ENCODE results near the gene PCDHA2. TPM values are rescaled to one million over a fixed set of nuclear protein-coding genes. Genes with fewer than 3 reads are reported as not detected.
"Not testable (repeated sequence)": the region's sequence is repeated elsewhere in the genome, so short reads cannot be mapped to it uniquely, and the experiment has no call there.

Gene PCDHA2
- total RNA-seq, 1 donor from 2014 or later = 0.77 TPM

DNA sequence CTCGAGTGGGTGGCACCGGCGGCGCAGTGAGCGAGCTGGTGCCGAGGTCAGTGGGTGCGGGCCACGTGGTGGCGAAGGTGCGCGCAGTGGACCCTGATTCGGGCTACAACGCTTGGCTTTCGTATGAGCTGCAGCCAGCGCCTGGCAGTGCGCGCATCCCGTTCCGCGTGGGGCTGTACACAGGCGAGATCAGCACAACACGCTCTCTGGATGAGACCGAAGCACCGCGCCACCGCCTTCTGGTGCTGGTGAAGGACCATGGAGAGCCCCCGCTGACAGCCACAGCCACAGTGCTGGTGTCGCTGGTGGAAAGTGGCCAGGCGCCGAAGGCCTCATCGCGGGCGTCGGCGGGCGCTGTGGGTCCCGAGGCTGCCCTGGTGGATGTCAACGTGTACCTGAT lies 28.8 kb downstream of the PCDHA2 start:
- H3K27me3 Mint-ChIP-seq (ENCODE audit: low read depth) = no peaks in the 10 kb centered on the region
- H3K4me3 Mint-ChIP-seq (ENCODE audit: unreplicated experiment) = no peak overlapping the region
- H3K36me3 Mint-ChIP-seq (ENCODE audit: low read depth) = peaks cover 5% of the 10 kb centered on the region
- no peak for DNase-seq (ENCODE audit: low spot score)
- peaks cover 5% of the 10 kb centered on the region for H3K9me3 Mint-ChIP-seq (ENCODE audit: low read depth)
- H3K4me1 Mint-ChIP-seq (ENCODE audit: low read depth) = peaks cover 5% of the 10 kb centered on the region
- TF ChIP-seq, protein P1, sequence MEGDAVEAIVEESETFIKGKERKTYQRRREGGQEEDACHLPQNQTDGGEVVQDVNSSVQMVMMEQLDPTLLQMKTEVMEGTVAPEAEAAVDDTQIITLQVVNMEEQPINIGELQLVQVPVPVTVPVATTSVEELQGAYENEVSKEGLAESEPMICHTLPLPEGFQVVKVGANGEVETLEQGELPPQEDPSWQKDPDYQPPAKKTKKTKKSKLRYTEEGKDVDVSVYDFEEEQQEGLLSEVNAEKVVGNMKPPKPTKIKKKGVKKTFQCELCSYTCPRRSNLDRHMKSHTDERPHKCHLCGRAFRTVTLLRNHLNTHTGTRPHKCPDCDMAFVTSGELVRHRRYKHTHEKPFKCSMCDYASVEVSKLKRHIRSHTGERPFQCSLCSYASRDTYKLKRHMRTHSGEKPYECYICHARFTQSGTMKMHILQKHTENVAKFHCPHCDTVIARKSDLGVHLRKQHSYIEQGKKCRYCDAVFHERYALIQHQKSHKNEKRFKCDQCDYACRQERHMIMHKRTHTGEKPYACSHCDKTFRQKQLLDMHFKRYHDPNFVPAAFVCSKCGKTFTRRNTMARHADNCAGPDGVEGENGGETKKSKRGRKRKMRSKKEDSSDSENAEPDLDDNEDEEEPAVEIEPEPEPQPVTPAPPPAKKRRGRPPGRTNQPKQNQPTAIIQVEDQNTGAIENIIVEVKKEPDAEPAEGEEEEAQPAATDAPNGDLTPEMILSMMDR (IDR thresholded peaks at IDR 0.05) = no peak
- no peak overlapping the region for H3K27ac Mint-ChIP-seq (ENCODE audit: unreplicated experiment)

DNA sequence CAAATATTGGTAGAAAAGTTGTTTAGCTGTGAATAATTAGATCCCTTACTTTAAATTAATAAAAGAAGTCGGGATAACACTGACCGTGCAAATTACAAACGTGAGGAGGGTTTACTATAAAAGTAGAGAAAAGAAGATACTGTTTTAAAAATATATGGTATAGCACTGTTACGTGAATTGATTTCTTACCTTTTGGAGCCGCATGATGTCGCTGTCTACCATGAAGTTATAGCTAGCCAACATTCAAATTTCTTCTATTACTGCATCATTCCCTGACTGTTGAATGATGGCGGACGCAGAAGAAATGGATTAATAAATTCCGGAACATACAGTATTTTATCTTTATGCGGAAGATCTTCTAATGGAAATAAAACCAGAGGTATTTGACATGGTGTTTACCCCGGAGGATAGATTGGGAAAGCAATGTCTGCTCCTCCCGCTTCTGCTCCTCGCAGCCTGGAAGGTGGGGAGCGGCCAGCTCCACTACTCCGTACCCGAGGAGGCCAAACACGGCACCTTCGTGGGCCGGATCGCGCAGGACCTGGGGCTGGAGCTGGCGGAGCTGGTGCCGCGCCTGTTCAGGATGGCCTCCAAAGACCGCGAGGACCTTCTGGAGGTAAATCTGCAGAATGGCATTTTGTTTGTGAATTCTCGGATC lies 33.2 kb downstream of the PCDHA2 start, which contains the start of gene PCDHA6:
TSS of gene PCDHA6 (plus strand) at position 257 of the 658 bp plus-strand sequence. CDS start at position 389, 132 bp downstream.
- Mint-ChIP-seq H3K9me3 (ENCODE audit: low read depth) (peaks cover 16% of the 10 kb centered on the region), H3K36me3 (ENCODE audit: low read depth) (peaks cover 10% of the 10 kb centered on the region), H3K27me3 (ENCODE audit: low read depth) (no peaks in the 10 kb centered on the region), H3K4me3 (ENCODE audit: unreplicated experiment) (peak within 1 kb of the TSS; percentile 82), H3K27ac (ENCODE audit: unreplicated experiment) (peak within 1 kb of the TSS; percentile 85), H3K4me1 (ENCODE audit: low read depth) (peaks cover 19% of the 10 kb centered on the region)
- no peak for DNase-seq (ENCODE audit: low spot score)
- TF ChIP-seq, protein P1 (IDR thresholded peaks at IDR 0.05) = peak; percentile 78

DNA sequence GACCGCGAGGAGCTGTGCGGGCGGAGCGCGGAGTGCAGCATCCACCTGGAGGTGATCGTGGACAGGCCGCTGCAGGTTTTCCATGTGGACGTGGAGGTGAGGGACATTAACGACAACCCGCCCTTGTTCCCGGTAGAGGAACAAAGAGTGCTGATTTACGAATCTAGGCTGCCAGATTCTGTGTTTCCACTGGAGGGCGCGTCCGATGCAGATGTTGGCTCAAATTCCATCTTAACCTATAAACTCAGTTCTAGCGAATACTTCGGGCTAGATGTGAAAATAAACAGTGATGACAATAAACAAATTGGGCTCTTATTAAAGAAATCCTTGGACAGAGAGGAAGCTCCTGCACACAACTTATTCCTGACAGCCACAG lies 33.7 kb downstream of the PCDHA2 start:
- Mint-ChIP-seq H3K9me3 (ENCODE audit: low read depth) (peaks cover 19% of the 10 kb centered on the region), H3K27ac (ENCODE audit: unreplicated experiment) (peak overlapping the region; percentile 85), H3K36me3 (ENCODE audit: low read depth) (peaks cover 14% of the 10 kb centered on the region), H3K27me3 (ENCODE audit: low read depth) (no peaks in the 10 kb centered on the region), H3K4me1 (ENCODE audit: low read depth) (peaks cover 19% of the 10 kb centered on the region), H3K4me3 (ENCODE audit: unreplicated experiment) (peak overlapping the region; percentile 82)
- no peak for DNase-seq (ENCODE audit: low spot score)
- TF ChIP-seq, protein P1 (IDR thresholded peaks at IDR 0.05) = peak; percentile 49

DNA sequence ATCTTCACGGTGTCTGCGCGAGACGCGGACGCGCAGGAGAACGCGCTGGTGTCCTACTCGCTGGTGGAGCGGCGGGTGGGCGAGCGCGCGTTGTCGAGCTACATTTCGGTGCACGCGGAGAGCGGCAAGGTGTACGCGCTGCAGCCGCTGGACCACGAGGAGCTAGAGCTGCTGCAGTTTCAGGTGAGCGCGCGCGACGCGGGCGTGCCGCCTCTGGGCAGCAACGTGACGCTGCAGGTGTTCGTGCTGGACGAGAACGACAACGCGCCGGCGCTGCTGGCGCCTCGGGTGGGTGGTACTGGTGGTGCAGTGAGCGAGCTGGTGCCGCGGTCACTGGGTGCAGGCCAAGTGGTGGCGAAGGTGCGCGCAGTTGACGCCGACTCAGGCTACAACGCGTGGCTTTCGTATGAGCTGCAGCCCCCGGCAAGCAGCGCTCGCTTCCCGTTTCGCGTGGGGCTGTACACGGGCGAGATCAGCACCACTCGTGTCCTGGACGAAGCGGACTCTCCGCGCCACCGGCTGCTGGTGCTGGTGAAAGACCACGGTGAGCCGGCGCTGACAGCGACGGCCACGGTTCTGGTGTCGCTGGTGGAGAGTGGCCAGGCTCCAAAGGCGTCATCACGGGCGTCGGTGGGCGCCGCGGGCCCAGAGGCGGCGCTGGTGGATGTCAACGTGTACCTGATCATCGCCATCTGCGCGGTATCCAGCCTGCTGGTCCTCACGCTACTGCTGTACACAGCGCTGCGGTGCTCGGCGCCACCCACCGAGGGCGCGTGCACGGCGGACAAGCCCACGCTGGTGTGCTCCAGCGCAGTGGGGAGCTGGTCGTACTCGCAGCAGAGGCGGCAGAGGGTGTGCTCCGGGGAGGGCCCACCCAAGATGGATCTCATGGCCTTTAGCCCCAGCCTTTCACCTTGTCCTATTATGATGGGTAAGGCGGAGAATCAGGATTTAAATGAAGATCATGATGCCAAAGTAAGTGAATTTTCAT lies 35.2 kb downstream of the PCDHA2 start:
- not testable (repeated sequence) for H3K4me3 Mint-ChIP-seq (ENCODE audit: unreplicated experiment); DNase-seq (ENCODE audit: low spot score); H3K27ac Mint-ChIP-seq (ENCODE audit: unreplicated experiment); H3K27me3 Mint-ChIP-seq (ENCODE audit: low read depth)
- Mint-ChIP-seq H3K9me3 (ENCODE audit: low read depth) (peaks cover 21% of the 10 kb centered on the region), H3K4me1 (ENCODE audit: low read depth) (peaks cover 19% of the 10 kb centered on the region), H3K36me3 (ENCODE audit: low read depth) (peaks cover 21% of the 10 kb centered on the region)

DNA sequence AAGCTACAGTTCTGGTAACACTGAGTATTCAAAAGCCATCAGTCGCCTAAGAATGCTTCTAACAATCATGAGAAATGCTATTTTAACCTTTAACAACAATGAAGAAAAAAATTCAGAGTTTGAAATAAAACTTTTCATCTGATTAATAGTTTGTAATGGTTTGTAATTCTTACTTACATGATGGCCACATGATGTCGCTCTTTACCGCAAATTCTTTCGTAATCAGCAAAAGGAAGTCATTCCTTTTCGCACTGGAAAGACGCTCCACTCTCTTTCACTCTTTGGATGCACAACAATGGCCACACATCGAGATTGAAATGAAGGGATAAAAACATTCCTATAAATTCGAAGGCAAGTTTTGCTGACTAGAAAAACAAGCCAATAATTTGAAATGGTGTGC lies 39.3 kb downstream of the PCDHA2 start, which contains the start of gene PCDHA7:
TSS of gene PCDHA7 (plus strand) at position 277 of the 400 bp plus-strand sequence. CDS start at position 392, 115 bp downstream.
- TF ChIP-seq, protein P1 (IDR thresholded peaks at IDR 0.05) = no peak
- Mint-ChIP-seq H3K4me3 (ENCODE audit: unreplicated experiment) (peak within 1 kb of the TSS; percentile 19), H3K27ac (ENCODE audit: unreplicated experiment) (no peak within 1 kb of the TSS), H3K4me1 (ENCODE audit: low read depth) (peaks cover 10% of the 10 kb centered on the region), H3K9me3 (ENCODE audit: low read depth) (peaks cover 17% of the 10 kb centered on the region), H3K36me3 (ENCODE audit: low read depth) (peaks cover 17% of the 10 kb centered on the region), H3K27me3 (ENCODE audit: low read depth) (no peaks in the 10 kb centered on the region)
- DNase-seq (ENCODE audit: low spot score) = no peak

DNA sequence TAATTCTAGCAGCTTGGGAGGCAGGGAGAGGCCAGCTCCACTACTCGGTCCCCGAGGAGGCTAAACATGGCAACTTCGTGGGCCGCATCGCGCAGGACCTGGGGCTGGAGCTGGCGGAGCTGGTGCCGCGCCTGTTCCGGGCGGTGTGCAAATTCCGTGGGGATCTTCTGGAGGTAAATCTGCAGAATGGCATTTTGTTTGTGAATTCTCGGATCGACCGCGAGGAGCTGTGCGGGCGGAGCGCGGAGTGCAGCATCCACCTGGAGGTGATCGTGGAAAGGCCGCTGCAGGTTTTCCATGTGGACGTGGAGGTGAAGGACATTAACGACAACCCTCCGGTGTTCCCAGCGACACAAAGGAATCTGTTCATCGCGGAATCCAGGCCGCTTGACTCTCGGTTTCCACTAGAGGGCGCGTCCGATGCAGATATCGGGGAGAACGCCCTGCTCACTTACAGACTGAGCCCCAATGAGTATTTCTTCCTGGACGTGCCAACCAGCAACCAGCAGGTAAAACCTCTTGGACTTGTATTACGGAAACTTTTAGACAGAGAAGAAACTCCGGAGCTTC lies 39.9 kb downstream of the PCDHA2 start:
- peaks cover 17% of the 10 kb centered on the region for H3K9me3 Mint-ChIP-seq (ENCODE audit: low read depth)
- H3K27ac Mint-ChIP-seq (ENCODE audit: unreplicated experiment); H3K27me3 Mint-ChIP-seq (ENCODE audit: low read depth); DNase-seq (ENCODE audit: low spot score): not testable (repeated sequence)
- peaks cover 17% of the 10 kb centered on the region for H3K36me3 Mint-ChIP-seq (ENCODE audit: low read depth)
- H3K4me1 Mint-ChIP-seq (ENCODE audit: low read depth) = peaks cover 10% of the 10 kb centered on the region
- H3K4me3 Mint-ChIP-seq (ENCODE audit: unreplicated experiment) = peak overlapping the region; percentile 19
